A673 (cell line): ENCODE data around the gene MSH3.

Experiments used
- EZH2 ChIP-seq: fragments of 200-600 bp; sonication (generic); IDR thresholded peaks from 2 replicates; pipeline ENCODE4 v1.6.1; 2017; ENCODE audit warnings: borderline replicate concordance, low read depth, mild to moderate bottlenecking, mixed read lengths, antibody characterized with exemption, low read length; ENCODE audit not compliant: poor library complexity, severe bottlenecking
- TF ChIP-seq, protein P1 (sequence below): fragments of 300-800, 200-600 bp; sonication (generic); conservative IDR thresholded peaks from 2 replicates; pipeline ENCODE4 v1.5.1; 2017; ENCODE audit warnings: low read depth, mild to moderate bottlenecking, antibody characterized with exemption, low read length, moderate library complexity, mixed read lengths

GRCh38 chr5:80641353-80641752, 13.1 kb upstream of the MSH3 start:
- TF ChIP-seq EZH2: no peak
- TF ChIP-seq, protein P1, sequence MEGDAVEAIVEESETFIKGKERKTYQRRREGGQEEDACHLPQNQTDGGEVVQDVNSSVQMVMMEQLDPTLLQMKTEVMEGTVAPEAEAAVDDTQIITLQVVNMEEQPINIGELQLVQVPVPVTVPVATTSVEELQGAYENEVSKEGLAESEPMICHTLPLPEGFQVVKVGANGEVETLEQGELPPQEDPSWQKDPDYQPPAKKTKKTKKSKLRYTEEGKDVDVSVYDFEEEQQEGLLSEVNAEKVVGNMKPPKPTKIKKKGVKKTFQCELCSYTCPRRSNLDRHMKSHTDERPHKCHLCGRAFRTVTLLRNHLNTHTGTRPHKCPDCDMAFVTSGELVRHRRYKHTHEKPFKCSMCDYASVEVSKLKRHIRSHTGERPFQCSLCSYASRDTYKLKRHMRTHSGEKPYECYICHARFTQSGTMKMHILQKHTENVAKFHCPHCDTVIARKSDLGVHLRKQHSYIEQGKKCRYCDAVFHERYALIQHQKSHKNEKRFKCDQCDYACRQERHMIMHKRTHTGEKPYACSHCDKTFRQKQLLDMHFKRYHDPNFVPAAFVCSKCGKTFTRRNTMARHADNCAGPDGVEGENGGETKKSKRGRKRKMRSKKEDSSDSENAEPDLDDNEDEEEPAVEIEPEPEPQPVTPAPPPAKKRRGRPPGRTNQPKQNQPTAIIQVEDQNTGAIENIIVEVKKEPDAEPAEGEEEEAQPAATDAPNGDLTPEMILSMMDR: no peak
